HepG2 (cell line): Measurements from ENCODE around the gene KRT14.

Source experiments
- KDM5A ChIP-seq: fragments of 200-600 bp; sonication (generic); IDR thresholded peaks from 2 replicates; pipeline ENCODE4 v1.7.0; 2018; ENCODE audit warnings: antibody characterized with exemption, mild to moderate bottlenecking, low read length, borderline replicate concordance
- RFX1 ChIP-seq: fragments of 450-650 bp; IDR thresholded peaks from 2 replicates; pipeline ENCODE4 v1.6.1; 2017
- SOX6 ChIP-seq, 2 experiments: fragments of 450-650 bp in 1 of 2; sonication (generic) in 1 of 2; formaldehyde crosslinking in 1 of 2; IDR thresholded peaks; 2 replicates each; pipeline versions ENCODE4 v1.4.0 to v1.6.1; 2017 to 2020; ENCODE audit warnings: antibody characterized with exemption in 1 of 2, mild to moderate bottlenecking in 1 of 2, missing genetic modification reagents in 1 of 2
- SP5 ChIP-seq: IDR thresholded peaks from 2 replicates; pipeline ENCODE4 v1.6.1; 2016; ENCODE audit warnings: low read depth, borderline replicate concordance
- ZNF121 ChIP-seq: sonication (generic); formaldehyde crosslinking; IDR thresholded peaks from 2 replicates; pipeline ENCODE4 v1.5.0; 2020; ENCODE audit warnings: mild to moderate bottlenecking, missing genetic modification reagents
- ZNF670 ChIP-seq: sonication (generic); formaldehyde crosslinking; IDR thresholded peaks from 2 replicates; pipeline ENCODE4 v1.8.0; 2022; ENCODE audit warnings: mild to moderate bottlenecking, missing genetic modification reagents, borderline replicate concordance
- ZNF75D ChIP-seq: sonication (generic); formaldehyde crosslinking; IDR thresholded peaks from 2 replicates; pipeline ENCODE4 v1.8.1; 2023; ENCODE audit warnings: missing genetic modification reagents, mild to moderate bottlenecking, borderline replicate concordance
- TF ChIP-seq, protein P1 (sequence below): sonication (generic); formaldehyde crosslinking; IDR thresholded peaks from 2 replicates; pipeline ENCODE4 v1.5.0; 2020; ENCODE audit warnings: mild to moderate bottlenecking, missing genetic modification reagents, moderate library complexity
- TF ChIP-seq, protein P2 (sequence below), 2 experiments: fragments of 450-650 bp in 1 of 2; sonication (generic) in 1 of 2; formaldehyde crosslinking; IDR thresholded peaks; 2 replicates each; pipeline versions ENCODE4 v1.5.0 to v1.8.0; 2020 to 2022; ENCODE audit warnings: mild to moderate bottlenecking in 1 of 2, missing genetic modification reagents in 1 of 2
- TF ChIP-seq, protein P3 (sequence below): sonication (generic); formaldehyde crosslinking; IDR thresholded peaks from 2 replicates; pipeline ENCODE4 v1.4.0; 2020; ENCODE audit warnings: missing genetic modification reagents
- TF ChIP-seq, protein P4 (sequence below): sonication (generic); formaldehyde crosslinking; IDR thresholded peaks from 2 replicates; pipeline ENCODE4 v1.4.0; 2020; ENCODE audit warnings: low read depth, missing genetic modification reagents
- TF ChIP-seq, protein P5 (sequence below): sonication (generic); formaldehyde crosslinking; IDR thresholded peaks from 2 replicates; pipeline ENCODE4 v1.5.1; 2020; ENCODE audit warnings: mild to moderate bottlenecking, missing genetic modification reagents, moderate library complexity
- TF ChIP-seq, protein P6 (sequence below), 2 experiments: IDR thresholded peaks; 2 replicates each; pipeline ENCODE4 v1.6.1; 2011 to 2012; ENCODE audit warnings: low read length in 2 of 2, borderline replicate concordance in 1 of 2, low read depth in 1 of 2, mild to moderate bottlenecking in 1 of 2, moderate library complexity in 1 of 2

DNA sequence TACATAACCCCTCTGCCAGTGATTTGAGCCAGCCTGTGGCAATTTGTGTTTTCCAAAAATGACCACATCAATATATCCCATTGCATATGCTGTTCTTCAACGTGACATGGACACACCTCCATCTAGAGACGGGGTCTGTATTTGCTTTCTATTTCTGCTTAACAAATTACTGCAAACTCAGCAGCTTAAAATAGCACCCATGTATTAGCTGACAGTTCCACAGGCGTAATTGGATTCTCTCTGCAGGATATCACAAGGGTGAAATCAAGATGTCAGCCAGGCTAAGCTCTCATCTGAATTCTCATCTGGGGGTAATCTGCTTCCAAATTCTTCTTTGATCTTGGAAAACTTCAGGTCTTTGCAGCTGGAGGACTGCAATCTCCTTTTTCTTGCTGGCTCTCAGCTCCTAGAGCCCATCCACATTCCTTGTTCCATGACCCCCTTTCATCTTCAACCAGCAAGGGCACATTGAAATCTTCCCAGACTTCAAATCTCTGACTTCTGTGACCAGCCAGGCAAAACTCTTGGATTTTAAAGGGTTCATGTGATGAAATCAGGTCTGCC is 23.0 kb downstream of the KRT14 start:
- TF ChIP-seq, protein P1, sequence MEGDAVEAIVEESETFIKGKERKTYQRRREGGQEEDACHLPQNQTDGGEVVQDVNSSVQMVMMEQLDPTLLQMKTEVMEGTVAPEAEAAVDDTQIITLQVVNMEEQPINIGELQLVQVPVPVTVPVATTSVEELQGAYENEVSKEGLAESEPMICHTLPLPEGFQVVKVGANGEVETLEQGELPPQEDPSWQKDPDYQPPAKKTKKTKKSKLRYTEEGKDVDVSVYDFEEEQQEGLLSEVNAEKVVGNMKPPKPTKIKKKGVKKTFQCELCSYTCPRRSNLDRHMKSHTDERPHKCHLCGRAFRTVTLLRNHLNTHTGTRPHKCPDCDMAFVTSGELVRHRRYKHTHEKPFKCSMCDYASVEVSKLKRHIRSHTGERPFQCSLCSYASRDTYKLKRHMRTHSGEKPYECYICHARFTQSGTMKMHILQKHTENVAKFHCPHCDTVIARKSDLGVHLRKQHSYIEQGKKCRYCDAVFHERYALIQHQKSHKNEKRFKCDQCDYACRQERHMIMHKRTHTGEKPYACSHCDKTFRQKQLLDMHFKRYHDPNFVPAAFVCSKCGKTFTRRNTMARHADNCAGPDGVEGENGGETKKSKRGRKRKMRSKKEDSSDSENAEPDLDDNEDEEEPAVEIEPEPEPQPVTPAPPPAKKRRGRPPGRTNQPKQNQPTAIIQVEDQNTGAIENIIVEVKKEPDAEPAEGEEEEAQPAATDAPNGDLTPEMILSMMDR (CRISPR knock-in tag) = no peak
- TF ChIP-seq, protein P2, sequence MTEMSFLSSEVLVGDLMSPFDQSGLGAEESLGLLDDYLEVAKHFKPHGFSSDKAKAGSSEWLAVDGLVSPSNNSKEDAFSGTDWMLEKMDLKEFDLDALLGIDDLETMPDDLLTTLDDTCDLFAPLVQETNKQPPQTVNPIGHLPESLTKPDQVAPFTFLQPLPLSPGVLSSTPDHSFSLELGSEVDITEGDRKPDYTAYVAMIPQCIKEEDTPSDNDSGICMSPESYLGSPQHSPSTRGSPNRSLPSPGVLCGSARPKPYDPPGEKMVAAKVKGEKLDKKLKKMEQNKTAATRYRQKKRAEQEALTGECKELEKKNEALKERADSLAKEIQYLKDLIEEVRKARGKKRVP (CRISPR knock-in tag; IDR thresholded peaks at IDR 0.05) = no peak
- TF ChIP-seq SOX6 (IDR thresholded peaks at IDR 0.05) (no peak), SOX6 (CRISPR knock-in tag; IDR thresholded peaks at IDR 0.05) (no peak), ZNF121 (CRISPR knock-in tag) (no peak), ZNF75D (no peak), KDM5A (no peak), SP5 (CRISPR knock-in tag) (no peak), RFX1 (no peak), ZNF670 (CRISPR knock-in tag) (no peak)
- TF ChIP-seq, protein P3, sequence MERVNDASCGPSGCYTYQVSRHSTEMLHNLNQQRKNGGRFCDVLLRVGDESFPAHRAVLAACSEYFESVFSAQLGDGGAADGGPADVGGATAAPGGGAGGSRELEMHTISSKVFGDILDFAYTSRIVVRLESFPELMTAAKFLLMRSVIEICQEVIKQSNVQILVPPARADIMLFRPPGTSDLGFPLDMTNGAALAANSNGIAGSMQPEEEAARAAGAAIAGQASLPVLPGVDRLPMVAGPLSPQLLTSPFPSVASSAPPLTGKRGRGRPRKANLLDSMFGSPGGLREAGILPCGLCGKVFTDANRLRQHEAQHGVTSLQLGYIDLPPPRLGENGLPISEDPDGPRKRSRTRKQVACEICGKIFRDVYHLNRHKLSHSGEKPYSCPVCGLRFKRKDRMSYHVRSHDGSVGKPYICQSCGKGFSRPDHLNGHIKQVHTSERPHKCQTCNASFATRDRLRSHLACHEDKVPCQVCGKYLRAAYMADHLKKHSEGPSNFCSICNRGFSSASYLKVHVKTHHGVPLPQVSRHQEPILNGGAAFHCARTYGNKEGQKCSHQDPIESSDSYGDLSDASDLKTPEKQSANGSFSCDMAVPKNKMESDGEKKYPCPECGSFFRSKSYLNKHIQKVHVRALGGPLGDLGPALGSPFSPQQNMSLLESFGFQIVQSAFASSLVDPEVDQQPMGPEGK (CRISPR knock-in tag) = no peak
- TF ChIP-seq, protein P4, sequence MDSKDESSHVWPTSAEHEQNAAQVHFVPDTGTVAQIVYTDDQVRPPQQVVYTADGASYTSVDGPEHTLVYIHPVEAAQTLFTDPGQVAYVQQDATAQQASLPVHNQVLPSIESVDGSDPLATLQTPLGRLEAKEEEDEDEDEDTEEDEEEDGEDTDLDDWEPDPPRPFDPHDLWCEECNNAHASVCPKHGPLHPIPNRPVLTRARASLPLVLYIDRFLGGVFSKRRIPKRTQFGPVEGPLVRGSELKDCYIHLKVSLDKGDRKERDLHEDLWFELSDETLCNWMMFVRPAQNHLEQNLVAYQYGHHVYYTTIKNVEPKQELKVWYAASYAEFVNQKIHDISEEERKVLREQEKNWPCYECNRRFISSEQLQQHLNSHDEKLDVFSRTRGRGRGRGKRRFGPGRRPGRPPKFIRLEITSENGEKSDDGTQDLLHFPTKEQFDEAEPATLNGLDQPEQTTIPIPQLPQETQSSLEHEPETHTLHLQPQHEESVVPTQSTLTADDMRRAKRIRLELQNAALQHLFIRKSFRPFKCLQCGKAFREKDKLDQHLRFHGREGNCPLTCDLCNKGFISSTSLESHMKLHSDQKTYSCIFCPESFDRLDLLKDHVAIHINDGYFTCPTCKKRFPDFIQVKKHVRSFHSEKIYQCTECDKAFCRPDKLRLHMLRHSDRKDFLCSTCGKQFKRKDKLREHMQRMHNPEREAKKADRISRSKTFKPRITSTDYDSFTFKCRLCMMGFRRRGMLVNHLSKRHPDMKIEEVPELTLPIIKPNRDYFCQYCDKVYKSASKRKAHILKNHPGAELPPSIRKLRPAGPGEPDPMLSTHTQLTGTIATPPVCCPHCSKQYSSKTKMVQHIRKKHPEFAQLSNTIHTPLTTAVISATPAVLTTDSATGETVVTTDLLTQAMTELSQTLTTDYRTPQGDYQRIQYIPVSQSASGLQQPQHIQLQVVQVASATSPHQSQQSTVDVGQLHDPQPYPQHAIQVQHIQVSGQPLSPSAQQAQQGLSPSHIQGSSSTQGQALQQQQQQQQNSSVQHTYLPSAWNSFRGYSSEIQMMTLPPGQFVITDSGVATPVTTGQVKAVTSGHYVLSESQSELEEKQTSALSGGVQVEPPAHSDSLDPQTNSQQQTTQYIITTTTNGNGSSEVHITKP (CRISPR knock-in tag) = no peak
- TF ChIP-seq, protein P5, sequence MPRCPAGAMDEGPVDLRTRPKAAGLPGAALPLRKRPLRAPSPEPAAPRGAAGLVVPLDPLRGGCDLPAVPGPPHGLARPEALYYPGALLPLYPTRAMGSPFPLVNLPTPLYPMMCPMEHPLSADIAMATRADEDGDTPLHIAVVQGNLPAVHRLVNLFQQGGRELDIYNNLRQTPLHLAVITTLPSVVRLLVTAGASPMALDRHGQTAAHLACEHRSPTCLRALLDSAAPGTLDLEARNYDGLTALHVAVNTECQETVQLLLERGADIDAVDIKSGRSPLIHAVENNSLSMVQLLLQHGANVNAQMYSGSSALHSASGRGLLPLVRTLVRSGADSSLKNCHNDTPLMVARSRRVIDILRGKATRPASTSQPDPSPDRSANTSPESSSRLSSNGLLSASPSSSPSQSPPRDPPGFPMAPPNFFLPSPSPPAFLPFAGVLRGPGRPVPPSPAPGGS (CRISPR knock-in tag) = no peak
- TF ChIP-seq, protein P6, sequence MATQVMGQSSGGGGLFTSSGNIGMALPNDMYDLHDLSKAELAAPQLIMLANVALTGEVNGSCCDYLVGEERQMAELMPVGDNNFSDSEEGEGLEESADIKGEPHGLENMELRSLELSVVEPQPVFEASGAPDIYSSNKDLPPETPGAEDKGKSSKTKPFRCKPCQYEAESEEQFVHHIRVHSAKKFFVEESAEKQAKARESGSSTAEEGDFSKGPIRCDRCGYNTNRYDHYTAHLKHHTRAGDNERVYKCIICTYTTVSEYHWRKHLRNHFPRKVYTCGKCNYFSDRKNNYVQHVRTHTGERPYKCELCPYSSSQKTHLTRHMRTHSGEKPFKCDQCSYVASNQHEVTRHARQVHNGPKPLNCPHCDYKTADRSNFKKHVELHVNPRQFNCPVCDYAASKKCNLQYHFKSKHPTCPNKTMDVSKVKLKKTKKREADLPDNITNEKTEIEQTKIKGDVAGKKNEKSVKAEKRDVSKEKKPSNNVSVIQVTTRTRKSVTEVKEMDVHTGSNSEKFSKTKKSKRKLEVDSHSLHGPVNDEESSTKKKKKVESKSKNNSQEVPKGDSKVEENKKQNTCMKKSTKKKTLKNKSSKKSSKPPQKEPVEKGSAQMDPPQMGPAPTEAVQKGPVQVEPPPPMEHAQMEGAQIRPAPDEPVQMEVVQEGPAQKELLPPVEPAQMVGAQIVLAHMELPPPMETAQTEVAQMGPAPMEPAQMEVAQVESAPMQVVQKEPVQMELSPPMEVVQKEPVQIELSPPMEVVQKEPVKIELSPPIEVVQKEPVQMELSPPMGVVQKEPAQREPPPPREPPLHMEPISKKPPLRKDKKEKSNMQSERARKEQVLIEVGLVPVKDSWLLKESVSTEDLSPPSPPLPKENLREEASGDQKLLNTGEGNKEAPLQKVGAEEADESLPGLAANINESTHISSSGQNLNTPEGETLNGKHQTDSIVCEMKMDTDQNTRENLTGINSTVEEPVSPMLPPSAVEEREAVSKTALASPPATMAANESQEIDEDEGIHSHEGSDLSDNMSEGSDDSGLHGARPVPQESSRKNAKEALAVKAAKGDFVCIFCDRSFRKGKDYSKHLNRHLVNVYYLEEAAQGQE (IDR thresholded peaks at IDR 0.05; ENCODE audit: borderline replicate concordance in 1 of 2, low read depth in 1 of 2, low read length in 2 of 2) = no peak
